Natural killer cell (primary cell): ENCODE measurements around the gene GCN1. TPM values are rescaled to one million over a fixed set of nuclear protein-coding genes. Genes with fewer than 3 reads are reported as not detected.

Experiments
- ATAC-seq, 3 donors: fragments of 150-1000 bp in 2 of 3; fragments of 200-7000 bp in 1 of 3; cut with Tn5 transposase; 1 replicate in 1 of 3; 2 replicates in 2 of 3; pipeline ENCODE4 v1.10.0; 2021; ENCODE audit warnings: mild to moderate bottlenecking in 2 of 3, moderate library complexity in 2 of 3
- DNase-seq, 2 donors: peaks; one replicate each; pipeline versions ENCODE4 v3.0.0 to v3.0.0-alpha.2; 2013 to 2021; ENCODE audit warnings: mixed read lengths in 1 of 2
- H3K27ac ChIP-seq: one replicate; pipeline ENCODE4 v1.5.1; 2013; ENCODE audit warnings: mild to moderate bottlenecking, low read length
- H3K27me3 ChIP-seq: one replicate; pipeline ENCODE4 v1.6.1; 2013; ENCODE audit warnings: low read length; ENCODE audit not compliant: control insufficient read depth, insufficient read depth
- H3K36me3 ChIP-seq: one replicate; pipeline ENCODE4 v1.6.1; 2013; ENCODE audit warnings: low read length; ENCODE audit not compliant: control insufficient read depth, insufficient read depth
- H3K4me1 ChIP-seq: one replicate; pipeline ENCODE4 v1.6.1; 2013; ENCODE audit warnings: low read length; ENCODE audit not compliant: control insufficient read depth, insufficient read depth
- H3K4me3 ChIP-seq: one replicate; pipeline ENCODE4 v1.5.1; 2013; ENCODE audit warnings: low read length
- H3K9me3 ChIP-seq: one replicate; pipeline ENCODE4 v1.6.1; 2013; ENCODE audit warnings: low read length; ENCODE audit not compliant: control insufficient read depth, insufficient read depth
- H3K27ac Mint-ChIP-seq, 2 donors: one replicate each; pipeline ENCODE4 v1.8.0; 2022; ENCODE audit warnings: mild to moderate bottlenecking in 2 of 2, mixed read lengths in 2 of 2, moderate library complexity in 1 of 2
- H3K27me3 Mint-ChIP-seq, 2 donors: one replicate each; pipeline ENCODE4 v1.8.0; 2022; ENCODE audit warnings: low read depth in 2 of 2, mixed read lengths in 2 of 2
- H3K36me3 Mint-ChIP-seq: one replicate; pipeline ENCODE4 v1.8.0; 2022; ENCODE audit warnings: mixed read lengths
- H3K4me1 Mint-ChIP-seq, 2 donors: one replicate each; pipeline ENCODE4 v1.8.0; 2022; ENCODE audit warnings: mixed read lengths in 2 of 2
- H3K4me3 Mint-ChIP-seq: one replicate; pipeline ENCODE4 v1.8.0; 2022; ENCODE audit warnings: mild to moderate bottlenecking, moderate library complexity, mixed read lengths
- H3K9me3 Mint-ChIP-seq, 2 donors: one replicate each; pipeline ENCODE4 v1.8.0; 2022; ENCODE audit warnings: mixed read lengths in 2 of 2
- CTCF ChIP-seq: fragments of 200-600 bp; IDR thresholded peaks from one replicate; pipeline ENCODE4 v1.8.0; 2022; ENCODE audit warnings: antibody characterized with exemption
- WGBS: methylation state at CpG from one replicate; pipeline ENCODE4 v1.1.7; 2013; ENCODE audit warnings: missing lambda C conversion rate; ENCODE audit not compliant: insufficient coverage; 5-methylcytosine and 5-hydroxymethylcytosine counted together
- intact Hi-C: fragments of 100-400 bp; cut with micrococcal nuclease; formaldehyde crosslinking; loops from one replicate; pipeline ENCODE4 v1.14.2; 2022
- total RNA-seq, 4 donors: library from RNA; stranded (reverse); fragments of 120-200 nt in 1 of 4; gene quantifications; one replicate each; pipeline versions ENCODE4 v1.2.3 to v1.2.4, GENCODE V29; 2013 to 2022

The GCN1 gene
- total RNA-seq, 3 donors from 2014 or later (not counting 1 experiment from before 2014, with no cell fraction given): 119 to 141 (median 120) TPM

GRCh38 chr12:120131116-120131515, 63.4 kb downstream of the GCN1 start:
- H3K27me3 ChIP-seq: no peaks in the 10 kb centered on the region
- intact Hi-C loops: no loop called here
- Mint-ChIP-seq H3K9me3 (no peaks in the 10 kb centered on the region), H3K36me3 (peaks cover 10% of the 10 kb centered on the region), H3K4me1 (peaks cover 0 to 5% of the 10 kb centered on the region in 2 donors), H3K27me3 (no peaks in the 10 kb centered on the region), H3K4me3 (no peak overlapping the region), H3K27ac (no peak overlapping the region)
- 97% methylated on average over 15 of the region's 15 CpGs for WGBS
- DNase-seq (no peak), ATAC-seq (no peak)
- peaks cover 79% of the 10 kb centered on the region for H3K36me3 ChIP-seq
- no peak overlapping the region for H3K27ac ChIP-seq
- H3K4me1 ChIP-seq: peaks cover 3% of the 10 kb centered on the region
- H3K9me3 ChIP-seq: no peaks in the 10 kb centered on the region
- TF ChIP-seq CTCF: no peak
- no peak overlapping the region for H3K4me3 ChIP-seq

GRCh38 chr12:120130011-120130410, 64.5 kb downstream of the GCN1 start:
- no peaks in the 10 kb centered on the region for H3K9me3 Mint-ChIP-seq
- DNase-seq (no peak), ATAC-seq (no peak)
- peaks cover 10% of the 10 kb centered on the region for H3K36me3 Mint-ChIP-seq
- H3K27ac Mint-ChIP-seq: no peak overlapping the region
- H3K27me3 Mint-ChIP-seq: no peaks in the 10 kb centered on the region
- WGBS: over 99% methylated on average over 6 of the region's 6 CpGs
- H3K36me3 ChIP-seq: peaks cover 77% of the 10 kb centered on the region
- no peak overlapping the region for H3K4me3 Mint-ChIP-seq
- intact Hi-C loops: no loop called here
- H3K4me3 ChIP-seq: no peak overlapping the region
- H3K27ac ChIP-seq: no peak overlapping the region
- peaks cover 4% of the 10 kb centered on the region for H3K4me1 ChIP-seq
- no peaks in the 10 kb centered on the region for H3K9me3 ChIP-seq
- no peaks in the 10 kb centered on the region for H3K27me3 ChIP-seq
- H3K4me1 Mint-ChIP-seq: peaks cover 0 to 5% of the 10 kb centered on the region in 2 donors
- TF ChIP-seq CTCF: no peak

GRCh38 chr12:120126635-120127005, 67.9 kb downstream of the GCN1 start:
- TF ChIP-seq CTCF: no peak
- H3K27ac Mint-ChIP-seq: peak overlapping the region; percentile 26 to 67
- no peaks in the 10 kb centered on the region for H3K9me3 ChIP-seq
- no peaks in the 10 kb centered on the region for H3K9me3 Mint-ChIP-seq
- no peak overlapping the region for H3K27ac ChIP-seq
- H3K4me1 Mint-ChIP-seq: peaks cover 6 to 15% of the 10 kb centered on the region in 2 donors
- no peak overlapping the region for H3K4me3 Mint-ChIP-seq
- 66% methylated on average over 2 of the region's 2 CpGs for WGBS
- no peaks in the 10 kb centered on the region for H3K27me3 ChIP-seq
- intact Hi-C loops: no loop called here
- peaks cover 44% of the 10 kb centered on the region for H3K36me3 ChIP-seq
- ATAC-seq (peak in 1 of 3 donors; percentile 37), DNase-seq (no peak)
- H3K27me3 Mint-ChIP-seq: no peaks in the 10 kb centered on the region
- H3K4me3 ChIP-seq: no peak overlapping the region
- H3K4me1 ChIP-seq: peaks cover 14% of the 10 kb centered on the region
- H3K36me3 Mint-ChIP-seq: peaks cover 10% of the 10 kb centered on the region
